Prostate gland (tissue), 2 donors: Measurements from ENCODE around the gene FXYD1. TPM values are rescaled to one million over a fixed set of nuclear protein-coding genes. Genes with fewer than 3 reads are reported as not detected.

Source experiments
- DNase-seq: peaks from one replicate; pipeline ENCODE4 v3.0.0-alpha.2; 2019; ENCODE audit warnings: low spot score
- H3K27ac ChIP-seq, 2 donors: fragments of 200-600 bp; sonication (generic); 2 replicates each; pipeline ENCODE4 v1.5.1; 2017 to 2019
- H3K27me3 ChIP-seq: fragments of 200-600 bp; sonication (generic); replicated peaks from 2 replicates; pipeline ENCODE4 v1.5.1; 2019; ENCODE audit not compliant: insufficient read depth
- H3K36me3 ChIP-seq, 2 donors: fragments of 200-600 bp; sonication (generic); 1 replicate in 1 of 2; 2 replicates in 1 of 2; pipeline versions ENCODE4 v1.5.1 to v1.8.1; 2017 to 2019
- H3K4me1 ChIP-seq: fragments of 200-600 bp; sonication (generic); replicated peaks from 2 replicates; pipeline ENCODE4 v1.5.1; 2019
- H3K4me3 ChIP-seq, 2 donors: fragments of 200-600 bp; sonication (generic); 2 replicates each; pipeline ENCODE4 v1.5.1; 2017 to 2019
- H3K9me3 ChIP-seq: fragments of 200-600 bp; sonication (generic); 2 replicates; pipeline ENCODE4 v1.5.1; 2017
- CTCF ChIP-seq, 4 experiments: fragments of 200-600 bp in 2 of 4; fragments of 450-650 bp in 2 of 4; sonication (generic) in 2 of 4; IDR thresholded peaks; 1 replicate in 3 of 4; 2 replicates in 1 of 4; pipeline ENCODE4 v1.5.1; 2016 to 2019; ENCODE audit warnings: antibody characterized with exemption in 4 of 4, mild to moderate bottlenecking in 2 of 4, moderate library complexity in 2 of 4
- POLR2A ChIP-seq: fragments of 450-650 bp; IDR thresholded peaks from one replicate; pipeline ENCODE4 v1.6.1; 2016; ENCODE audit warnings: antibody characterized with exemption, mild to moderate bottlenecking
- POLR2AphosphoS5 ChIP-seq: sonication (generic); formaldehyde crosslinking; IDR thresholded peaks from one replicate; pipeline ENCODE4 v1.6.1; 2017; ENCODE audit warnings: antibody characterized with exemption
- WGBS: methylation state at CpG from one replicate; pipeline ENCODE4 v1.1.5; 2018; 5-methylcytosine and 5-hydroxymethylcytosine counted together
- intact Hi-C: fragments of 100-400 bp; cut with DNase I; formaldehyde crosslinking; loops from one replicate; pipeline ENCODE4 v1.14.2; 2022
- total RNA-seq, 2 donors: library from RNA; depleted of rRNA; stranded (reverse); fragments of >200 nt; gene quantifications; one replicate each; pipeline ENCODE4 v1.1.0, GENCODE V29; 2016

Gene FXYD1
- total RNA-seq, 2 donors from 2014 or later: 15.9 to 30.6 TPM

- no peak overlapping the region for H3K27ac ChIP-seq
- H3K9me3 ChIP-seq: no peaks in the 10 kb centered on the region
- no peak overlapping the region for H3K4me3 ChIP-seq
- WGBS: 79% methylated on average over 7 of the region's 7 CpGs
- H3K27me3 ChIP-seq: no peaks in the 10 kb centered on the region
- H3K36me3 ChIP-seq: no peaks in the 10 kb centered on the region
- intact Hi-C loops: no loop called here
- no peak for DNase-seq
- no peaks in the 10 kb centered on the region for H3K4me1 ChIP-seq
- TF ChIP-seq POLR2A (no peak), CTCF (IDR thresholded peaks at IDR 0.05) (no peak), POLR2AphosphoS5 (no peak)
These were observed 39.0 kb downstream of the FXYD1 start for GRCh38 chr19:35177377-35178274.

GRCh38 chr19:35178701-35179100 is 40.1 kb downstream of the FXYD1 start:
- H3K4me3 ChIP-seq: no peak overlapping the region
- H3K27ac ChIP-seq: no peak overlapping the region
- no peak for TF ChIP-seq CTCF (IDR thresholded peaks at IDR 0.05)
- no peak for TF ChIP-seq POLR2AphosphoS5
- TF ChIP-seq POLR2A: no peak
- no peaks in the 10 kb centered on the region for H3K36me3 ChIP-seq
- no peaks in the 10 kb centered on the region for H3K4me1 ChIP-seq
- intact Hi-C loops: no loop called here
- H3K27me3 ChIP-seq: no peaks in the 10 kb centered on the region
- no peaks in the 10 kb centered on the region for H3K9me3 ChIP-seq
- 67% methylated on average over 2 of the region's 2 CpGs for WGBS
- DNase-seq: no peak

GRCh38 chr19:35179830-35180229 is 41.2 kb downstream of the FXYD1 start:
- 84% methylated on average over 3 of the region's 3 CpGs for WGBS
- no peak for DNase-seq
- H3K27ac ChIP-seq: no peak overlapping the region
- no peaks in the 10 kb centered on the region for H3K9me3 ChIP-seq
- H3K27me3 ChIP-seq: no peaks in the 10 kb centered on the region
- TF ChIP-seq CTCF (IDR thresholded peaks at IDR 0.05): no peak
- no peak for TF ChIP-seq POLR2AphosphoS5
- TF ChIP-seq POLR2A: no peak
- no peaks in the 10 kb centered on the region for H3K36me3 ChIP-seq
- intact Hi-C loops: no loop called here
- H3K4me3 ChIP-seq: no peak overlapping the region
- no peaks in the 10 kb centered on the region for H3K4me1 ChIP-seq

GRCh38 chr19:35181387-35181786 is 42.8 kb downstream of the FXYD1 start:
- intact Hi-C loops: no loop called here
- Histone ChIP-seq H3K27me3 (no peaks in the 10 kb centered on the region), H3K4me3 (no peak overlapping the region), H3K36me3 (no peaks in the 10 kb centered on the region), H3K9me3 (no peaks in the 10 kb centered on the region), H3K4me1 (no peaks in the 10 kb centered on the region), H3K27ac (no peak overlapping the region)
- no peak for DNase-seq
- 73% methylated on average over 1 of the region's 1 CpG for WGBS
- TF ChIP-seq POLR2A (no peak), CTCF (IDR thresholded peaks at IDR 0.05) (no peak), POLR2AphosphoS5 (no peak)

GRCh38 chr19:35184267-35184666 is 45.6 kb downstream of the FXYD1 start:
- no peak overlapping the region for H3K27ac ChIP-seq
- WGBS: 96% methylated on average over 1 of the region's 1 CpG
- TF ChIP-seq POLR2AphosphoS5 (no peak), POLR2A (no peak), CTCF (IDR thresholded peaks at IDR 0.05) (no peak)
- H3K4me3 ChIP-seq: no peak overlapping the region
- no peaks in the 10 kb centered on the region for H3K4me1 ChIP-seq
- DNase-seq: no peak
- no peaks in the 10 kb centered on the region for H3K27me3 ChIP-seq
- intact Hi-C loops: no loop called here
- no peaks in the 10 kb centered on the region for H3K9me3 ChIP-seq
- no peaks in the 10 kb centered on the region for H3K36me3 ChIP-seq
